GM12874 (cell line): ENCODE data around the gene TMEM95.

Source experiments
- TF ChIP-seq, protein P1 (sequence below): IDR thresholded peaks from 2 replicates; pipeline ENCODE4 v1.5.1; 2011; ENCODE audit warnings: low read depth, mild to moderate bottlenecking, control low read depth, low read length, moderate library complexity; ENCODE audit not compliant: insufficient read depth

Gene TMEM95

GRCh38 chr17:7382901-7383300 is 27.9 kb downstream of the TMEM95 start:
- TF ChIP-seq, protein P1, sequence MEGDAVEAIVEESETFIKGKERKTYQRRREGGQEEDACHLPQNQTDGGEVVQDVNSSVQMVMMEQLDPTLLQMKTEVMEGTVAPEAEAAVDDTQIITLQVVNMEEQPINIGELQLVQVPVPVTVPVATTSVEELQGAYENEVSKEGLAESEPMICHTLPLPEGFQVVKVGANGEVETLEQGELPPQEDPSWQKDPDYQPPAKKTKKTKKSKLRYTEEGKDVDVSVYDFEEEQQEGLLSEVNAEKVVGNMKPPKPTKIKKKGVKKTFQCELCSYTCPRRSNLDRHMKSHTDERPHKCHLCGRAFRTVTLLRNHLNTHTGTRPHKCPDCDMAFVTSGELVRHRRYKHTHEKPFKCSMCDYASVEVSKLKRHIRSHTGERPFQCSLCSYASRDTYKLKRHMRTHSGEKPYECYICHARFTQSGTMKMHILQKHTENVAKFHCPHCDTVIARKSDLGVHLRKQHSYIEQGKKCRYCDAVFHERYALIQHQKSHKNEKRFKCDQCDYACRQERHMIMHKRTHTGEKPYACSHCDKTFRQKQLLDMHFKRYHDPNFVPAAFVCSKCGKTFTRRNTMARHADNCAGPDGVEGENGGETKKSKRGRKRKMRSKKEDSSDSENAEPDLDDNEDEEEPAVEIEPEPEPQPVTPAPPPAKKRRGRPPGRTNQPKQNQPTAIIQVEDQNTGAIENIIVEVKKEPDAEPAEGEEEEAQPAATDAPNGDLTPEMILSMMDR, result no peak

GRCh38 chr17:7383371-7383741 is 28.4 kb downstream of the TMEM95 start:
- TF ChIP-seq, protein P1, result no peak

- TF ChIP-seq, protein P1, result no peak
These were observed 29.0 kb downstream of the TMEM95 start for GRCh38 chr17:7383742-7384488.

GRCh38 chr17:7384489-7385081 is 29.6 kb downstream of the TMEM95 start:
- TF ChIP-seq, protein P1, result no peak

GRCh38 chr17:7388856-7389255 is 33.9 kb downstream of the TMEM95 start:
- TF ChIP-seq, protein P1, result no peak

- TF ChIP-seq, protein P1, result no peak
These were observed 35.3 kb downstream of the TMEM95 start for GRCh38 chr17:7389924-7390910.

GRCh38 chr17:7391307-7391706 is 36.4 kb downstream of the TMEM95 start:
- TF ChIP-seq, protein P1, result no peak
